ENCODE measurements around the gene CCDC27. TPM values are rescaled to one million over a fixed set of nuclear protein-coding genes. Genes with fewer than 3 reads are reported as not detected.

Gene CCDC27
- total and polyA plus RNA-seq, 2 of the 8 experiments (the other 6 are each of a cell fraction or from before 2014, with no cell fraction given): 0.15 TPM; not detected in 1

- no peak for TF ChIP-seq SP1 (IDR thresholded peaks at IDR 0.05; ENCODE audit: low read depth, low read length)
- TF ChIP-seq, protein P1, sequence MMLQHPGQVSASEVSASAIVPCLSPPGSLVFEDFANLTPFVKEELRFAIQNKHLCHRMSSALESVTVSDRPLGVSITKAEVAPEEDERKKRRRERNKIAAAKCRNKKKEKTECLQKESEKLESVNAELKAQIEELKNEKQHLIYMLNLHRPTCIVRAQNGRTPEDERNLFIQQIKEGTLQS (IDR thresholded peaks at IDR 0.05; ENCODE audit: insufficient read depth, low read depth, low read length): no peak
- no peak for TF ChIP-seq EGR1 (IDR thresholded peaks at IDR 0.05; ENCODE audit: borderline replicate concordance, low read depth, low read length)
- TF ChIP-seq HDAC6 (IDR thresholded peaks at IDR 0.05; ENCODE audit: low read depth, low read length): no peak
- no peak for TF ChIP-seq CHD7 (IDR thresholded peaks at IDR 0.05; ENCODE audit: insufficient replicate concordance, low read length)
- TF ChIP-seq YY1 (IDR thresholded peaks at IDR 0.05; ENCODE audit: low read depth, low read length): no peak
- TF ChIP-seq, protein P2, sequence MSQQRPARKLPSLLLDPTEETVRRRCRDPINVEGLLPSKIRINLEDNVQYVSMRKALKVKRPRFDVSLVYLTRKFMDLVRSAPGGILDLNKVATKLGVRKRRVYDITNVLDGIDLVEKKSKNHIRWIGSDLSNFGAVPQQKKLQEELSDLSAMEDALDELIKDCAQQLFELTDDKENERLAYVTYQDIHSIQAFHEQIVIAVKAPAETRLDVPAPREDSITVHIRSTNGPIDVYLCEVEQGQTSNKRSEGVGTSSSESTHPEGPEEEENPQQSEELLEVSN (IDR thresholded peaks at IDR 0.05): no peak
- TF ChIP-seq JUND (IDR thresholded peaks at IDR 0.05; ENCODE audit: low read length): no peak
These were observed 34.3 kb upstream of the CCDC27 start (continued) for GRCh38 chr1:3717715-3718601.

All from H1 (cell line).